GM18873 (cell line): ENCODE measurements around the gene TRIM33.
"Not testable (repeated sequence)": the region's sequence is repeated elsewhere in the genome, so short reads cannot be mapped to it uniquely, and the experiment has no call there.

Experiments
- ATAC-seq: cut with Tn5 transposase; IDR thresholded peaks from one replicate; pipeline ENCODE4 v1.9.1; 2021; ENCODE audit warnings: mild to moderate bottlenecking, moderate library complexity, moderate number of reproducible peaks; ENCODE audit not compliant: unreplicated experiment, low FRiP score

Gene TRIM33

GRCh38 chr1:114512595-114513280, 1.7 kb upstream of the TRIM33 start:
- no peak for ATAC-seq

- peak; percentile 26 for ATAC-seq
Observed at GRCh38 chr1:114510274-114511031, 550 bp downstream of the TRIM33 start.

- no peak for ATAC-seq
Observed at GRCh38 chr1:114509596-114510273, 1.3 kb downstream of the TRIM33 start.

GRCh38 chr1:114508386-114508898, 2.6 kb downstream of the TRIM33 start:
- ATAC-seq: no peak

GRCh38 chr1:114507513-114507912, 3.5 kb downstream of the TRIM33 start:
- no peak for ATAC-seq

GRCh38 chr1:114505148-114505561, 5.8 kb downstream of the TRIM33 start:
- ATAC-seq: no peak

GRCh38 chr1:114503916-114504422, 7.0 kb downstream of the TRIM33 start:
- no peak for ATAC-seq

GRCh38 chr1:114502080-114502479, 8.9 kb downstream of the TRIM33 start:
- ATAC-seq: no peak

GRCh38 chr1:114499478-114499877, 11.5 kb downstream of the TRIM33 start:
- ATAC-seq: no peak

- ATAC-seq: no peak
Observed at GRCh38 chr1:114496089-114496488, 14.9 kb downstream of the TRIM33 start.

GRCh38 chr1:114495486-114495885, 15.5 kb downstream of the TRIM33 start:
- ATAC-seq: no peak

GRCh38 chr1:114492978-114493377, 18.0 kb downstream of the TRIM33 start:
- ATAC-seq: no peak

- ATAC-seq: no peak
Observed at GRCh38 chr1:114490274-114490693, 20.7 kb downstream of the TRIM33 start.

GRCh38 chr1:114488739-114489138, 22.3 kb downstream of the TRIM33 start:
- ATAC-seq: no peak

GRCh38 chr1:114485286-114485685, 25.7 kb downstream of the TRIM33 start:
- no peak for ATAC-seq

GRCh38 chr1:114482585-114482984, 28.4 kb downstream of the TRIM33 start:
- ATAC-seq: peak; percentile 80

GRCh38 chr1:114479636-114480035, 31.4 kb downstream of the TRIM33 start:
- not testable (repeated sequence) for ATAC-seq

GRCh38 chr1:114479134-114479533, 31.9 kb downstream of the TRIM33 start:
- ATAC-seq: no peak

GRCh38 chr1:114473796-114474195, 37.2 kb downstream of the TRIM33 start:
- no peak for ATAC-seq

- ATAC-seq: no peak
Observed at GRCh38 chr1:114472408-114472807, 38.6 kb downstream of the TRIM33 start.

GRCh38 chr1:114470681-114471080, 40.3 kb downstream of the TRIM33 start:
- ATAC-seq: no peak
